ENCODE data around the gene CELA2A. TPM values are rescaled to one million over a fixed set of nuclear protein-coding genes. Genes with fewer than 3 reads are reported as not detected.
"Not testable (repeated sequence)": the region's sequence is repeated elsewhere in the genome, so short reads cannot be mapped to it uniquely, and the experiment has no call there.

CELA2A gene
- total RNA-seq, 2 experiments from 2014 or later: not detected

GRCh38 chr1:15459771-15460707, 3.5 kb downstream of the CELA2A start:
- no peaks in the 10 kb centered on the region for H3K9me2 ChIP-seq (ENCODE audit: insufficient read depth, low read length)
- no peak overlapping the region for H3K27ac ChIP-seq (ENCODE audit: low read depth, low read length, poor library complexity, severe bottlenecking)
- no TSS peak for BruUV-seq (replicated peaks)
- H4K20me1 ChIP-seq (ENCODE audit: insufficient read depth, low read length): no peaks in the 10 kb centered on the region
- no peaks in the 10 kb centered on the region for H3K79me2 ChIP-seq (ENCODE audit: insufficient read depth, low read depth, low read length)
- CTCF ChIA-PET (ENCODE audit: unreplicated experiment): no interaction called here
- H3K4me2 ChIP-seq (ENCODE audit: low read length): no peak overlapping the region
- TF ChIP-seq EZH2phosphoT487 (IDR thresholded peaks at IDR 0.05; ENCODE audit: borderline replicate concordance, low read depth, low read length): no peak
- TF ChIP-seq CTCF (conservative IDR thresholded peaks at IDR 0.05; ENCODE audit: low read length): no peak
- H2AFZ ChIP-seq (ENCODE audit: low read length): no peak overlapping the region
- H3K4me3 ChIP-seq (ENCODE audit: low read depth, low read length, poor library complexity, severe bottlenecking): no peak overlapping the region
- intact Hi-C loops (cut with micrococcal nuclease; ENCODE audit: unreplicated experiment): no loop called here
- H3K9me3 ChIP-seq (ENCODE audit: low read length): no peaks in the 10 kb centered on the region
- no peak for DNase-seq (ENCODE audit: low spot score)
- H3K4me1 ChIP-seq (ENCODE audit: insufficient read depth, low read length, poor library complexity, severe bottlenecking): no peaks in the 10 kb centered on the region
- no peaks in the 10 kb centered on the region for H3K36me3 ChIP-seq (ENCODE audit: insufficient read depth, low read length)
- POLR2A ChIA-PET: interaction anchor here (0.7 kb wide), 1 partner anchor 23 kb away, joined by 3 read pairs; no protein-coding TSS in a partner anchor

GRCh38 chr1:15460708-15461095, 4.2 kb downstream of the CELA2A start:
- Histone ChIP-seq H3K27ac (ENCODE audit: low read depth, low read length, poor library complexity, severe bottlenecking) (no peak overlapping the region), H3K4me3 (ENCODE audit: low read depth, low read length, poor library complexity, severe bottlenecking) (no peak overlapping the region), H3K9me3 (ENCODE audit: low read length) (no peaks in the 10 kb centered on the region), H3K79me2 (ENCODE audit: insufficient read depth, low read depth, low read length) (no peaks in the 10 kb centered on the region), H3K4me2 (ENCODE audit: low read length) (no peak overlapping the region), H3K9me2 (ENCODE audit: insufficient read depth, low read length) (no peaks in the 10 kb centered on the region), H4K20me1 (ENCODE audit: insufficient read depth, low read length) (no peaks in the 10 kb centered on the region), H3K36me3 (ENCODE audit: insufficient read depth, low read length) (no peaks in the 10 kb centered on the region), H3K4me1 (ENCODE audit: insufficient read depth, low read length, poor library complexity, severe bottlenecking) (no peaks in the 10 kb centered on the region), H2AFZ (ENCODE audit: low read length) (no peak overlapping the region)
- DNase-seq (ENCODE audit: low spot score): no peak
- BruUV-seq (replicated peaks): no TSS peak
- ChIA-PET CTCF (ENCODE audit: unreplicated experiment) (no interaction called here), POLR2A (interaction anchor here (0.7 kb wide), 1 partner anchor 22 kb away, joined by 3 read pairs; no protein-coding TSS in a partner anchor)
- intact Hi-C loops (cut with micrococcal nuclease; ENCODE audit: unreplicated experiment): no loop called here
- TF ChIP-seq CTCF (conservative IDR thresholded peaks at IDR 0.05; ENCODE audit: low read length): no peak
- TF ChIP-seq EZH2phosphoT487 (IDR thresholded peaks at IDR 0.05; ENCODE audit: borderline replicate concordance, low read depth, low read length): no peak

- CTCF ChIA-PET (ENCODE audit: unreplicated experiment); BruUV-seq (replicated peaks); H3K4me2 ChIP-seq (ENCODE audit: low read length); H3K9me2 ChIP-seq (ENCODE audit: insufficient read depth, low read length); H3K36me3 ChIP-seq (ENCODE audit: insufficient read depth, low read length); intact Hi-C loops (cut with micrococcal nuclease; ENCODE audit: unreplicated experiment); H3K79me2 ChIP-seq (ENCODE audit: insufficient read depth, low read depth, low read length); H3K27ac ChIP-seq (ENCODE audit: low read depth, low read length, poor library complexity, severe bottlenecking); H3K9me3 ChIP-seq (ENCODE audit: low read length); POLR2A ChIA-PET; DNase-seq (ENCODE audit: low spot score); H2AFZ ChIP-seq (ENCODE audit: low read length); H3K4me1 ChIP-seq (ENCODE audit: insufficient read depth, low read length, poor library complexity, severe bottlenecking); H4K20me1 ChIP-seq (ENCODE audit: insufficient read depth, low read length); H3K4me3 ChIP-seq (ENCODE audit: low read depth, low read length, poor library complexity, severe bottlenecking): not testable (repeated sequence)
Measured at GRCh38 chr1:15463064-15463800, 6.7 kb downstream of the CELA2A start.

- H2AFZ ChIP-seq (ENCODE audit: low read length); H3K9me3 ChIP-seq (ENCODE audit: low read length); H3K36me3 ChIP-seq (ENCODE audit: insufficient read depth, low read length); POLR2A ChIA-PET; H3K79me2 ChIP-seq (ENCODE audit: insufficient read depth, low read depth, low read length); BruUV-seq (replicated peaks); H3K4me1 ChIP-seq (ENCODE audit: insufficient read depth, low read length, poor library complexity, severe bottlenecking); DNase-seq (ENCODE audit: low spot score); H3K27ac ChIP-seq (ENCODE audit: low read depth, low read length, poor library complexity, severe bottlenecking); intact Hi-C loops (cut with micrococcal nuclease; ENCODE audit: unreplicated experiment); H3K4me3 ChIP-seq (ENCODE audit: low read depth, low read length, poor library complexity, severe bottlenecking); CTCF ChIA-PET (ENCODE audit: unreplicated experiment); H3K4me2 ChIP-seq (ENCODE audit: low read length); H3K9me2 ChIP-seq (ENCODE audit: insufficient read depth, low read length); H4K20me1 ChIP-seq (ENCODE audit: insufficient read depth, low read length): not testable (repeated sequence)
Measured at GRCh38 chr1:15463926-15464322, 7.4 kb downstream of the CELA2A start.
